Vagina (tissue), 2 donors: ENCODE data around the gene TRIM66. TPM values are rescaled to one million over a fixed set of nuclear protein-coding genes. Genes with fewer than 3 reads are reported as not detected.

Experiments
- DNase-seq, 2 donors: peaks; one replicate each; pipeline ENCODE4 v3.0.0-alpha.2; 2017; ENCODE audit errors: extremely low spot score in 2 of 2
- H3K27ac ChIP-seq: fragments of 200-600 bp; sonication (generic); one replicate; pipeline ENCODE4 v1.5.1; 2019
- H3K27me3 ChIP-seq: fragments of 200-600 bp; sonication (generic); one replicate; pipeline ENCODE4 v1.5.1; 2019
- H3K36me3 ChIP-seq, 2 donors: fragments of 200-600 bp; sonication (generic); one replicate each; pipeline ENCODE4 v1.5.1; 2017 to 2019
- H3K4me1 ChIP-seq: fragments of 200-600 bp; sonication (generic); one replicate; pipeline ENCODE4 v1.5.1; 2019
- H3K4me3 ChIP-seq, 2 donors: fragments of 200-600 bp; sonication (generic); 1 replicate in 1 of 2; 2 replicates in 1 of 2; pipeline ENCODE4 v1.5.1; 2016 to 2019
- H3K9me3 ChIP-seq: fragments of 200-600 bp; sonication (generic); one replicate; pipeline ENCODE4 v1.5.1; 2019
- CTCF ChIP-seq, 3 experiments: fragments of 450-650 bp in 2 of 3; fragments of 200-600 bp in 1 of 3; sonication (generic) in 1 of 3; IDR thresholded peaks; one replicate each; pipeline ENCODE4 v1.5.1; 2017 to 2019; ENCODE audit warnings: antibody characterized with exemption in 3 of 3, mild to moderate bottlenecking in 2 of 3, moderate library complexity in 2 of 3
- POLR2A ChIP-seq, 2 donors: fragments of 450-650 bp; IDR thresholded peaks; one replicate each; pipeline ENCODE4 v1.6.1; 2017; ENCODE audit warnings: antibody characterized with exemption in 2 of 2, mild to moderate bottlenecking in 2 of 2, moderate library complexity in 2 of 2
- POLR2AphosphoS5 ChIP-seq, 2 donors: sonication (generic); formaldehyde crosslinking; IDR thresholded peaks; one replicate each; pipeline ENCODE4 v1.9.0; 2017; ENCODE audit warnings: antibody characterized with exemption in 2 of 2, mild to moderate bottlenecking in 2 of 2, low read depth in 1 of 2; ENCODE audit not compliant: insufficient read depth in 1 of 2
- intact Hi-C: fragments of 100-400 bp; cut with DNase I; formaldehyde crosslinking; loops from one replicate; pipeline ENCODE4 v1.15.1; 2023
- total RNA-seq: library from RNA; depleted of rRNA; stranded (reverse); fragments of >200 nt; gene quantifications from one replicate; pipeline ENCODE4 v1.2.3, GENCODE V29; 2016

The TRIM66 gene
- total RNA-seq, 1 donor from 2014 or later = 12.8 TPM

- Histone ChIP-seq H3K27me3 (no peaks in the 10 kb centered on the region), H3K36me3 (peaks cover 0 to 32% of the 10 kb centered on the region in 2 donors), H3K27ac (no peak overlapping the region), H3K4me1 (no peaks in the 10 kb centered on the region), H3K4me3 (no peak overlapping the region), H3K9me3 (no peaks in the 10 kb centered on the region)
- intact Hi-C loops = no loop called here
- DNase-seq = no peak
- no peak for TF ChIP-seq CTCF (IDR thresholded peaks at IDR 0.05)
- no peak for TF ChIP-seq POLR2AphosphoS5 (IDR thresholded peaks at IDR 0.05; ENCODE audit: insufficient read depth in 1 of 2, low read depth in 1 of 2)
- no peak for TF ChIP-seq POLR2A (IDR thresholded peaks at IDR 0.05)
Measured at GRCh38 chr11:8638300-8638699, 44.2 kb downstream of the TRIM66 start.

- Histone ChIP-seq H3K9me3 (no peaks in the 10 kb centered on the region), H3K4me3 (no peak overlapping the region), H3K36me3 (peaks cover 0 to 27% of the 10 kb centered on the region in 2 donors), H3K27ac (no peak overlapping the region), H3K27me3 (no peaks in the 10 kb centered on the region), H3K4me1 (no peaks in the 10 kb centered on the region)
- no peak for DNase-seq
- intact Hi-C loops = no loop called here
- no peak for TF ChIP-seq POLR2A (IDR thresholded peaks at IDR 0.05)
- TF ChIP-seq CTCF (IDR thresholded peaks at IDR 0.05) = no peak
- no peak for TF ChIP-seq POLR2AphosphoS5 (IDR thresholded peaks at IDR 0.05; ENCODE audit: insufficient read depth in 1 of 2, low read depth in 1 of 2)
Measured at GRCh38 chr11:8636127-8636526, 46.3 kb downstream of the TRIM66 start.

GRCh38 chr11:8634498-8634897 is 48.0 kb downstream of the TRIM66 start:
- Histone ChIP-seq H3K4me3 (no peak overlapping the region), H3K4me1 (no peaks in the 10 kb centered on the region), H3K27me3 (no peaks in the 10 kb centered on the region), H3K9me3 (no peaks in the 10 kb centered on the region), H3K36me3 (peaks cover 0 to 21% of the 10 kb centered on the region in 2 donors), H3K27ac (no peak overlapping the region)
- intact Hi-C loops = no loop called here
- TF ChIP-seq POLR2AphosphoS5 (IDR thresholded peaks at IDR 0.05; ENCODE audit: insufficient read depth in 1 of 2, low read depth in 1 of 2) (no peak), POLR2A (IDR thresholded peaks at IDR 0.05) (no peak), CTCF (IDR thresholded peaks at IDR 0.05) (no peak)
- no peak for DNase-seq

- no peaks in the 10 kb centered on the region for H3K4me1 ChIP-seq
- H3K36me3 ChIP-seq = peaks cover 0 to 9% of the 10 kb centered on the region in 2 donors
- no peaks in the 10 kb centered on the region for H3K27me3 ChIP-seq
- H3K27ac ChIP-seq = no peak overlapping the region
- TF ChIP-seq POLR2A (IDR thresholded peaks at IDR 0.05) = no peak
- no peak for TF ChIP-seq POLR2AphosphoS5 (IDR thresholded peaks at IDR 0.05; ENCODE audit: insufficient read depth in 1 of 2, low read depth in 1 of 2)
- no peak for TF ChIP-seq CTCF (IDR thresholded peaks at IDR 0.05)
- intact Hi-C loops = no loop called here
- DNase-seq = no peak
- H3K4me3 ChIP-seq = no peak overlapping the region
- H3K9me3 ChIP-seq = no peaks in the 10 kb centered on the region
Measured at GRCh38 chr11:8631395-8632118, 50.9 kb downstream of the TRIM66 start.

GRCh38 chr11:8624698-8625097 is 57.8 kb downstream of the TRIM66 start:
- TF ChIP-seq POLR2AphosphoS5 (IDR thresholded peaks at IDR 0.05; ENCODE audit: insufficient read depth in 1 of 2, low read depth in 1 of 2) (no peak), POLR2A (IDR thresholded peaks at IDR 0.05) (no peak), CTCF (IDR thresholded peaks at IDR 0.05) (no peak)
- H3K4me1 ChIP-seq = no peaks in the 10 kb centered on the region
- H3K36me3 ChIP-seq = peaks cover 0 to 7% of the 10 kb centered on the region in 2 donors
- no peaks in the 10 kb centered on the region for H3K9me3 ChIP-seq
- DNase-seq = no peak
- intact Hi-C loops = no loop called here
- H3K27ac ChIP-seq = no peak overlapping the region
- H3K4me3 ChIP-seq = no peak overlapping the region
- H3K27me3 ChIP-seq = no peaks in the 10 kb centered on the region
